ENCODE results near the gene PRPF40B.

The PRPF40B gene

GRCh38 chr12:49646871-49647654, 23.7 kb downstream of the PRPF40B start:
- ChIA-PET POLR2A (no interaction called here), CTCF (interaction anchor here (0.9 to 17.0 kb wide), 14 partner anchors 10 to 358 kb away, joined by 3 to 350 read pairs (median 6); partner anchors contain the start of genes FMNL3 and TMBIM6)
- DNase-seq (ENCODE audit: extremely low spot score), result no peak
- no peak for TF ChIP-seq CTCF (IDR thresholded peaks at IDR 0.05; ENCODE audit: control extremely low read depth, extremely low read depth, low read depth, missing control alignments)

- ChIA-PET CTCF (interaction anchor here (0.7 to 17.0 kb wide), 20 partner anchors 10 to 359 kb away, joined by 3 to 350 read pairs (median 4); partner anchors contain the start of genes FMNL3 and TMBIM6), POLR2A (interaction anchor here (0.6 to 0.8 kb wide), 3 partner anchors 50 to 281 kb away, joined by 3 to 6 read pairs (median 5); partner anchors contain the start of gene SPATS2)
- DNase-seq (ENCODE audit: extremely low spot score), result no peak
- TF ChIP-seq CTCF (IDR thresholded peaks at IDR 0.05; ENCODE audit: control extremely low read depth, extremely low read depth, low read depth, missing control alignments), result no peak
Observed at GRCh38 chr12:49647827-49648711, 24.7 kb downstream of the PRPF40B start.

GRCh38 chr12:49648712-49649003, 25.3 kb downstream of the PRPF40B start:
- POLR2A ChIA-PET, result interaction anchor here (0.8 kb wide), 1 partner anchor 281 kb away, joined by 6 read pairs; the partner anchor contains the start of gene SPATS2
- TF ChIP-seq CTCF (IDR thresholded peaks at IDR 0.05; ENCODE audit: control extremely low read depth, extremely low read depth, low read depth, missing control alignments), result no peak
- CTCF ChIA-PET, result interaction anchor here (0.7 to 17.0 kb wide), 17 partner anchors 10 to 360 kb away, joined by 3 to 350 read pairs (median 5); partner anchors contain the start of genes FMNL3 and TMBIM6
- no peak for DNase-seq (ENCODE audit: extremely low spot score)

- no peak for TF ChIP-seq CTCF (IDR thresholded peaks at IDR 0.05; ENCODE audit: control extremely low read depth, extremely low read depth, low read depth, missing control alignments)
- ChIA-PET CTCF (interaction anchor here (1.1 to 17.0 kb wide), 10 partner anchors 10 to 296 kb away, joined by 3 to 350 read pairs (median 10); partner anchors contain the start of genes FMNL3 and TMBIM6), POLR2A (no interaction called here)
- DNase-seq (ENCODE audit: extremely low spot score), result no peak
Observed at GRCh38 chr12:49649445-49649844, 26.1 kb downstream of the PRPF40B start.

- TF ChIP-seq CTCF (IDR thresholded peaks at IDR 0.05; ENCODE audit: control extremely low read depth, extremely low read depth, low read depth, missing control alignments), result no peak
- ChIA-PET CTCF (interaction anchor here (2.0 to 17.0 kb wide), 5 partner anchors 9 to 91 kb away, joined by 8 to 350 read pairs (median 15); partner anchors contain the start of genes FMNL3 and TMBIM6), POLR2A (no interaction called here)
- DNase-seq (ENCODE audit: extremely low spot score), result no peak
Observed at GRCh38 chr12:49649892-49650291, 26.5 kb downstream of the PRPF40B start.

- ChIA-PET POLR2A (no interaction called here), CTCF (interaction anchor here (0.8 to 17.0 kb wide), 7 partner anchors 9 to 90 kb away, joined by 3 to 350 read pairs (median 5); partner anchors contain the start of genes FMNL3, PRPF40B and TMBIM6)
- DNase-seq (ENCODE audit: extremely low spot score), result no peak
- no peak for TF ChIP-seq CTCF (IDR thresholded peaks at IDR 0.05; ENCODE audit: control extremely low read depth, extremely low read depth, low read depth, missing control alignments)
Observed at GRCh38 chr12:49651855-49652254, 28.5 kb downstream of the PRPF40B start.

Measured in GM10248 (cell line).